ENCODE data around the gene USP44. TPM values are rescaled to one million over a fixed set of nuclear protein-coding genes. Genes with fewer than 3 reads are reported as not detected.
A peak's percentile ranks its signal among the peaks of the same experiment; 100 is the strongest.

Gene USP44
- total and polyA plus RNA-seq, 2 experiments from 2014 or later = 235 to 248 TPM

GRCh38 chr12:95473231-95473883, 77.9 kb downstream of the USP44 start:
- TF ChIP-seq EZH2 (IDR thresholded peaks at IDR 0.05; ENCODE audit: low read depth, unreplicated experiment) (no peak), POLR2AphosphoS5 (IDR thresholded peaks at IDR 0.05; ENCODE audit: low read depth) (no peak)
- Mint-ChIP-seq H3K9me3 (no peaks in the 10 kb centered on the region), H3K27ac (peak overlapping the region; percentile 98), H3K4me1 (peaks cover 8% of the 10 kb centered on the region), H3K36me3 (ENCODE audit: low read depth) (peaks cover 36% of the 10 kb centered on the region), H3K4me3 (peak overlapping the region; percentile 100), H3K27me3 (ENCODE audit: insufficient read depth, low read depth, poor library complexity) (peaks cover 2% of the 10 kb centered on the region)
- peaks cover 10% of the 10 kb centered on the region; the same call in 1 of the 2 replicates for H3K4me1 ChIP-seq (ENCODE audit: insufficient read depth)
- peak; percentile 43 for DNase-seq (ENCODE audit: low spot score)
- peak overlapping the region; percentile 100 for H3K4me3 ChIP-seq
- peak overlapping the region; percentile 85 for H3K4me2 ChIP-seq
- no peaks in the 10 kb centered on the region for H3K9me2 ChIP-seq (ENCODE audit: insufficient read depth)
- peak overlapping the region; percentile 85 for H3K27ac ChIP-seq (ENCODE audit: low read depth)
- peaks cover 44% of the 10 kb centered on the region for H3K79me2 ChIP-seq (replicated peaks; ENCODE audit: insufficient read depth)
- no peaks in the 10 kb centered on the region for H3K27me3 ChIP-seq (ENCODE audit: insufficient read depth)
- peaks cover 27% of the 10 kb centered on the region for H4K20me1 ChIP-seq (replicated peaks; ENCODE audit: insufficient read depth)
- ATAC-seq = peak; percentile 27
- H3F3A ChIP-seq (replicated peaks; ENCODE audit: low read depth) = peaks cover 9% of the 10 kb centered on the region; the same call in 1 of the 2 replicates
- H2AFZ ChIP-seq = peak overlapping the region; percentile 92
- H3K36me3 ChIP-seq (ENCODE audit: insufficient read depth) = peaks cover 26% of the 10 kb centered on the region

GRCh38 chr12:95470300-95470699, 81.0 kb downstream of the USP44 start:
- Histone ChIP-seq H3K79me2 (replicated peaks; ENCODE audit: insufficient read depth) (peaks cover 14% of the 10 kb centered on the region), H3F3A (replicated peaks; ENCODE audit: low read depth) (peaks cover 9% of the 10 kb centered on the region; the same call in 1 of the 2 replicates), H3K9me2 (ENCODE audit: insufficient read depth) (no peaks in the 10 kb centered on the region), H3K4me2 (no peak overlapping the region), H3K4me3 (no peak overlapping the region), H3K36me3 (ENCODE audit: insufficient read depth) (no peaks in the 10 kb centered on the region), H3K27ac (ENCODE audit: low read depth) (no peak overlapping the region), H3K4me1 (ENCODE audit: insufficient read depth) (peaks cover 9% of the 10 kb centered on the region; the same call in 1 of the 2 replicates), H4K20me1 (replicated peaks; ENCODE audit: insufficient read depth) (peaks cover 7% of the 10 kb centered on the region; the same call in 1 of the 2 replicates), H3K27me3 (ENCODE audit: insufficient read depth) (no peaks in the 10 kb centered on the region), H2AFZ (no peak overlapping the region)
- Mint-ChIP-seq H3K9me3 (no peaks in the 10 kb centered on the region), H3K27me3 (ENCODE audit: insufficient read depth, low read depth, poor library complexity) (peaks cover 2% of the 10 kb centered on the region), H3K36me3 (ENCODE audit: low read depth) (peaks cover 6% of the 10 kb centered on the region), H3K27ac (no peak overlapping the region), H3K4me3 (no peak overlapping the region), H3K4me1 (peaks cover under 1% of the 10 kb centered on the region; the same call in 1 of the 3 replicates)
- DNase-seq (ENCODE audit: low spot score) (no peak), ATAC-seq (no peak)
- TF ChIP-seq, protein P1, sequence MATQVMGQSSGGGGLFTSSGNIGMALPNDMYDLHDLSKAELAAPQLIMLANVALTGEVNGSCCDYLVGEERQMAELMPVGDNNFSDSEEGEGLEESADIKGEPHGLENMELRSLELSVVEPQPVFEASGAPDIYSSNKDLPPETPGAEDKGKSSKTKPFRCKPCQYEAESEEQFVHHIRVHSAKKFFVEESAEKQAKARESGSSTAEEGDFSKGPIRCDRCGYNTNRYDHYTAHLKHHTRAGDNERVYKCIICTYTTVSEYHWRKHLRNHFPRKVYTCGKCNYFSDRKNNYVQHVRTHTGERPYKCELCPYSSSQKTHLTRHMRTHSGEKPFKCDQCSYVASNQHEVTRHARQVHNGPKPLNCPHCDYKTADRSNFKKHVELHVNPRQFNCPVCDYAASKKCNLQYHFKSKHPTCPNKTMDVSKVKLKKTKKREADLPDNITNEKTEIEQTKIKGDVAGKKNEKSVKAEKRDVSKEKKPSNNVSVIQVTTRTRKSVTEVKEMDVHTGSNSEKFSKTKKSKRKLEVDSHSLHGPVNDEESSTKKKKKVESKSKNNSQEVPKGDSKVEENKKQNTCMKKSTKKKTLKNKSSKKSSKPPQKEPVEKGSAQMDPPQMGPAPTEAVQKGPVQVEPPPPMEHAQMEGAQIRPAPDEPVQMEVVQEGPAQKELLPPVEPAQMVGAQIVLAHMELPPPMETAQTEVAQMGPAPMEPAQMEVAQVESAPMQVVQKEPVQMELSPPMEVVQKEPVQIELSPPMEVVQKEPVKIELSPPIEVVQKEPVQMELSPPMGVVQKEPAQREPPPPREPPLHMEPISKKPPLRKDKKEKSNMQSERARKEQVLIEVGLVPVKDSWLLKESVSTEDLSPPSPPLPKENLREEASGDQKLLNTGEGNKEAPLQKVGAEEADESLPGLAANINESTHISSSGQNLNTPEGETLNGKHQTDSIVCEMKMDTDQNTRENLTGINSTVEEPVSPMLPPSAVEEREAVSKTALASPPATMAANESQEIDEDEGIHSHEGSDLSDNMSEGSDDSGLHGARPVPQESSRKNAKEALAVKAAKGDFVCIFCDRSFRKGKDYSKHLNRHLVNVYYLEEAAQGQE (IDR thresholded peaks at IDR 0.05; ENCODE audit: unreplicated experiment) = no peak
- TF ChIP-seq JUNB (IDR thresholded peaks at IDR 0.05; ENCODE audit: unreplicated experiment) (no peak), STAT1 (IDR thresholded peaks at IDR 0.05; ENCODE audit: unreplicated experiment) (no peak), CTCF (conservative IDR thresholded peaks at IDR 0.05; ENCODE audit: low read depth in 2 of 2) (no peak), EZH2 (IDR thresholded peaks at IDR 0.05; ENCODE audit: low read depth, unreplicated experiment) (no peak), ZNF462 (CRISPR knock-in tag; IDR thresholded peaks at IDR 0.05) (no peak), NANOG (IDR thresholded peaks at IDR 0.05; ENCODE audit: borderline replicate concordance) (no peak), CREB1 (CRISPR knock-in tag; IDR thresholded peaks at IDR 0.05; ENCODE audit: low read depth) (no peak)

Measured in GM23338 (cell line).